ENCODE data around the gene CACNA1D.

DNA sequence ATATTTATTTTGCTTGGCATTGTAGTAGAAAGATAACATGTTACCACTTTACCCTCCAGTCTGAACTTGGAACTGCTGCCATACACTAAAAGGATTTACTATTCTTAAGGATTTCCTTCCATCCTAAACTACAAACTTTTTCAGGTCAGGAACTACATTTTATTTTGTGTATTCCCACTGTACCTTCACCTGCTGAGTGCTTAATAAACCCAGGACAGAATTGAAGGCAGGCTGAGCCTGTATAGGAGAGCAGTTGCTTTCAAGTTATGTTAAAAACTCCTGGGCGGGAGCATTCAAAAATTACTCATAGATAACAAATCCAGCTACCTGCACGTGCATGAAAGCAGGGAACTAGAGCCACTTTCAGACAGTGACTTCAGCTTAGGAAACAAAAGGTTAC is 58.3 kb downstream of the CACNA1D start:
- TF ChIP-seq, protein P1, sequence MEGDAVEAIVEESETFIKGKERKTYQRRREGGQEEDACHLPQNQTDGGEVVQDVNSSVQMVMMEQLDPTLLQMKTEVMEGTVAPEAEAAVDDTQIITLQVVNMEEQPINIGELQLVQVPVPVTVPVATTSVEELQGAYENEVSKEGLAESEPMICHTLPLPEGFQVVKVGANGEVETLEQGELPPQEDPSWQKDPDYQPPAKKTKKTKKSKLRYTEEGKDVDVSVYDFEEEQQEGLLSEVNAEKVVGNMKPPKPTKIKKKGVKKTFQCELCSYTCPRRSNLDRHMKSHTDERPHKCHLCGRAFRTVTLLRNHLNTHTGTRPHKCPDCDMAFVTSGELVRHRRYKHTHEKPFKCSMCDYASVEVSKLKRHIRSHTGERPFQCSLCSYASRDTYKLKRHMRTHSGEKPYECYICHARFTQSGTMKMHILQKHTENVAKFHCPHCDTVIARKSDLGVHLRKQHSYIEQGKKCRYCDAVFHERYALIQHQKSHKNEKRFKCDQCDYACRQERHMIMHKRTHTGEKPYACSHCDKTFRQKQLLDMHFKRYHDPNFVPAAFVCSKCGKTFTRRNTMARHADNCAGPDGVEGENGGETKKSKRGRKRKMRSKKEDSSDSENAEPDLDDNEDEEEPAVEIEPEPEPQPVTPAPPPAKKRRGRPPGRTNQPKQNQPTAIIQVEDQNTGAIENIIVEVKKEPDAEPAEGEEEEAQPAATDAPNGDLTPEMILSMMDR (IDR thresholded peaks at IDR 0.05): no peak
- no peak for TF ChIP-seq ZFX (IDR thresholded peaks at IDR 0.05; ENCODE audit: borderline replicate concordance)
